OCI-LY3 (cell line): Measurements from ENCODE around the gene BCL7A.

Source experiments
- CTCF ChIP-seq: fragments of 200-600, 300-600 bp; sonication (generic); IDR thresholded peaks from 2 replicates; pipeline ENCODE4 v1.5.1; 2014; ENCODE audit warnings: antibody characterized with exemption, low read length, low read depth
- EZH2phosphoT487 ChIP-seq: fragments of 200-600 bp; shearing (Covaris generic); IDR thresholded peaks from 2 replicates; pipeline ENCODE4 v1.6.1; 2018; ENCODE audit warnings: antibody characterized with exemption, mixed run types, low read depth

- TF ChIP-seq CTCF (no peak), EZH2phosphoT487 (no peak)
These were observed 89.5 kb downstream of the BCL7A start for GRCh38 chr12:122111089-122111641.
